ENCODE measurements around the gene CYB561D2.
"Not testable (repeated sequence)": the region's sequence is repeated elsewhere in the genome, so short reads cannot be mapped to it uniquely, and the experiment has no call there.

CYB561D2 gene

GRCh38 chr3:50350527-50351322 is at the start of gene CYB561D2, which contains the start of gene NPRL2:
TSS of gene CYB561D2 (plus strand) at chr3:50350862. CDS start at chr3:50351434, 572 bp downstream.
TSS of gene NPRL2 (minus strand) at chr3:50350775. CDS start at chr3:50350652, 123 bp downstream.
- peak; percentile 100 for DNase-seq

- DNase-seq, result no peak
Observed at GRCh38 chr3:50302095-50303012, 48.3 kb upstream of the CYB561D2 start.

DNA sequence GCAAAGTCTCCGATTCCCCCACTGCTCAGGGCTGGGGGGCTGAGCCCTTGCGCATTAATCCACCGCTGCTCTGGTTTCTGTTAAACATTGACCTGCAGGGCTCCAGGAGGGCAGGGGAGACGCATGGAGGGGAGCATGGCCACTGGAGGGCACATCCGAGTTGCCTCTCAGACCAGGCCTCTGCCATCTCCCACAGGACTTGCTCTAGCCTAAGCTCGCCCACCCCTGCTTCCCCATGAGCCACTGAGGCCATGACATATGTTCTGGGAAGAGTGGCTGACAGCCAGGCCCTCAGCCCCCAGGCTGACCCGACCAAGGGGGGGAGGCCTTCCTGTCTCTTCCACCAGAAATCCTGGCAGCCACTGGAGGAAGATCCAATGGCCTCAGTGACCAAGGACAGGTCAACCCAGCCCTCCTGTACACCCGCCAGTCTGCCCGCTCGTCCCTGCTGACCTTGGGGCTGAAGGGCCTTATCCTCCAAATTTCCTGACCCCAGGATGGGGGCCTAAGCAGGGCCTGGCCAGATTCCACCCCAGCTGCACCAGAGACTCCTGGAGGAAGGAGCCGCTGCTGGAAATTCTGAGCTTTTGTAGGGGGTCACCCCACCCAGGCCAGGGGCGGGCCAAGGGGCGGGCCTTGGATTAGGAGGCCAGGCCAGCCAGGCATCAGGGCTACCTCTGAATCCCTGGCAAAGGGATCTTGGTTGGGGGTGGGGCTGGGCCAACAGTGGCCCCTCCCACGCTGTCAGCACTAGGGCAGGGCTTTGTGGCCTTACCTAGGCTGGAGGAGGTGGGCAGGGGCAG is 47.4 kb upstream of the CYB561D2 start, which contains the start of gene HYAL1:
Gene HYAL1 (minus strand): TSS at position 562 of the 803 bp plus-strand sequence. CDS start 618 bp downstream, outside the sequence.
- no peak for DNase-seq

DNA sequence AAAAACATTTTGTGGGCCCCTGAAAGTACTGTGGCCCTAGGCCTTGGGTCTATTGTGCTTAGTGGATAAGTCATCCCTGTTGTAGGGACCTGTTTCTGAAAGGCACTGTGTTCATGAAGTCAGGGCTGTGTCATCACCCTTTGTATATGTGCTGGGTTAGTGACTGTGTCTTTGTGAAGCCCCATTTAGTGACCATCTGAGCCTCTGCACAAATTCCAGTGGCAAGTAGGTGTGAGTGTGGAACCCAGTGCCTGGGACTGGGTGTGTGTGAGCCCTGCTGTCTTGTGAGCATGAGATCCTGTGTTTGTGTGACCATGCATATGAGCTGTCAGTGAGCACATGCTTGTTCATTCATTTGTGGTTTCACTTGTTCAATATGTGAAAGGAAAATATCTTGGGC is 46.1 kb upstream of the CYB561D2 start:
- DNase-seq, result no peak

DNA sequence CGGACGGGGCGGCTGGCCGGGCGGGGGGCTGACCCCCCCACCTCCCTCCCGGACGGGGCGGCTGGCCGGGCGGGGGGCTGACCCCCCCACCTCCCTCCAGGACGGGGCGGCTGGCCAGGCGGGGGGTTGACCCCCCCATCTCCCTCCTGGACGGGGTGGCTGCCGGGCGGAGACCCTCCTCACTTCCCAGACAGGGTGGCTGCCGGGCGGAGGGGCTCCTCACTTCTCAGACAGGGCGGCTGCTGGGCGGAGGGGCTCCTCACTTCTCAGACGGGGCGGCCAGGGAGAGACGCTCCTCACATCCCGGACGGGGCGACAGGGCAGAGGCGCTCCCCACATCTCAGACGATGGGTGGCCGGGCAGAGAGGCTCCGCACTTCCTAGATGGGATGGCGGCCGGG is 38.6 kb upstream of the CYB561D2 start:
- DNase-seq, result not testable (repeated sequence)

DNA sequence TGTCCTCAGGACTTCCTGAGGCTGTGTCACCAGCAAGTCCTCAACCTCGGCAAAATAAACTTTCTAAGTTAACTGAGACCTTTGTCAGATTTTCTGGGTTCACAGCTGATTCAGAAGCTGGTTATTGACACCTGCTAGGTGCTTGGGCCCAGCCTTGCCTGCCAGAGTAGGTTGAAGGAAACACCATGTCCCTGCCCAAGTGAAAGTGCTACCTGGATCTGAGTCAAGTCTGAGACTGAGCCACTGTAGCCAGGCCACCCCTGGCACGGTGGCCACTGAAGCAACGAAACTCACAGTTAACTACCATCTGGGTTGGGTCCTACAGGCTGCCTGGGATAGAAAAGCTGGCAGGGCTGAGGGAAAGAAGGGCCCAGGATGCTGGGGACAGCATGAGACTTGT is 36.3 kb upstream of the CYB561D2 start:
- no peak for DNase-seq

DNA sequence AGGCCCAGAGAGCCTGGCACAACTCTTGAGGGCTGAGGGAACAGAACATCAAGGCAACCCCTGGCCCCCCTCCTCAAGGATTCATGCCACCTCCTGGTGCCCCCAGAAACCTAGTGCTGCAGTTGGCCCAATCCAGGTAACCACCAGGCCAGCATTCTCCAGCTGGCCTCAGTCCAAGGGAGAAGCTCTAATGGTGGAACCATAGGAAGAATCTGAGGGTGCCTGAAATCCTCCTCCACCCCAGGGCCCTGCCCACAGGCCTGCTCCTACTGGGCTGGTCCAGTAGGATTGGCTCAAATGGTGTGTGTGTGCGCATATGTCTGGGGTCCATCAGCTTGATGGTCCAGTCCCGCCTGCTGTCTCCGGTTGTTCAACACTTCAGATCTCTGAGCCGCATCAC is 35.8 kb upstream of the CYB561D2 start:
- DNase-seq, result no peak

GRCh38 chr3:50316657-50317242 is 33.9 kb upstream of the CYB561D2 start:
- peak; percentile 75 for DNase-seq

DNA sequence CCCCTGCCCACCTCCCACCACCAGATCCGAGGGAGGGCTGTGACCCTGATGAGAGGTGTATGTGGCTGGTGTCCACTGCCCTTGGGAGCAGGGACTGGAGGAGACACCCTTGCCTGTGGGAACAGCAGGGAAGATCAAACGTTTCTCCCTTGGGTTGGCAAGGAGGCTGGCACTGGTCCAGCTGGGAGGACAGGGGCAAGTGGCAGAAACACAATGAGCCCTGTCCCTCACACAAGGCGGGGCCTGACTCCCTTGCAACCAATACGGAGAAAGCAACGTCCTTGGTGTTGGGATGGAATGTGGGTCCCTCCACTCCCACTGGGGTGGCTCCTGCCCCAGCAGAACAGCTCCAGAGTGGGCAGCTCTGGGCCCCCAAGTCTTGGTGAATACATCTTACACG is 33.4 kb upstream of the CYB561D2 start:
- no peak for DNase-seq

DNA sequence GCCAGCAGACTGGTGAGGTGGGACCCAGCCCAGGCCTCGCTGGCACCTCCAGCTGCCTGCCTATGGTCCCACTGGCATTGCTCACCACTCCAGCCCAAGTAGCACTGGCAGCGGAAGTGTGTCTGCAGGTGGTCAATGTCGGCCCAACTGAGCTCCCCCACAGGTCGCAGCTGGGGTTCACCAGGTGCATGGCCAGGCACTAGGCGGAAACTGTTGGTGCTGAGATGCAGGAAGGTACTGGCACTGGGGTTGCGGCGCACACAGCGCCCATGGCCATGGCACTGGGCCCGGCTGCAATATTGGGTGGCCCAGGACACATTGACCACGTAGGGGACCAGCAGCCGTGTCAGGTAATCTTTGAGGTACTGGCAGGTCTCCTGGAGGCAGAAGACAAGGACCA is 32.5 kb upstream of the CYB561D2 start:
- no peak for DNase-seq

DNA sequence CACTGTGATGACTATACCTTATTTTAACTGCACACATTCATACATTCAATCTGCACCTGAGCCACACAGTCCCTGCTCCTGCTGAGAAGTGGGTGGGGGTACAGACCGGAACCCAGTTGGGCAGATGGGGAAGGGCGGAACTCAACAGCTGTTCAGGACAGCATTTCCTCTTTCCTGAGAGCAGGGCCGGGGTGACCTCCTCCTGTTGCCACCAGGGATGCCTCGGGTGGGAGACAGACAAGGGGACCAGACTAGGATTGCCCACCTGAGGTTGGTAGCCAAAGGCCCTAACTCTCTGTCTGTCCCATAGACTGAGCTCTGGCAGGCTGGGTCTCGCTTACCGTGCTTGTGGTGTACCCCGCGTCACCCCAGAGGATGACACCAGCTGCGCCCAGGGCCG is 32.0 kb upstream of the CYB561D2 start:
- no peak for DNase-seq

- no peak for DNase-seq
Observed at GRCh38 chr3:50319181-50319893, 31.3 kb upstream of the CYB561D2 start.

DNA sequence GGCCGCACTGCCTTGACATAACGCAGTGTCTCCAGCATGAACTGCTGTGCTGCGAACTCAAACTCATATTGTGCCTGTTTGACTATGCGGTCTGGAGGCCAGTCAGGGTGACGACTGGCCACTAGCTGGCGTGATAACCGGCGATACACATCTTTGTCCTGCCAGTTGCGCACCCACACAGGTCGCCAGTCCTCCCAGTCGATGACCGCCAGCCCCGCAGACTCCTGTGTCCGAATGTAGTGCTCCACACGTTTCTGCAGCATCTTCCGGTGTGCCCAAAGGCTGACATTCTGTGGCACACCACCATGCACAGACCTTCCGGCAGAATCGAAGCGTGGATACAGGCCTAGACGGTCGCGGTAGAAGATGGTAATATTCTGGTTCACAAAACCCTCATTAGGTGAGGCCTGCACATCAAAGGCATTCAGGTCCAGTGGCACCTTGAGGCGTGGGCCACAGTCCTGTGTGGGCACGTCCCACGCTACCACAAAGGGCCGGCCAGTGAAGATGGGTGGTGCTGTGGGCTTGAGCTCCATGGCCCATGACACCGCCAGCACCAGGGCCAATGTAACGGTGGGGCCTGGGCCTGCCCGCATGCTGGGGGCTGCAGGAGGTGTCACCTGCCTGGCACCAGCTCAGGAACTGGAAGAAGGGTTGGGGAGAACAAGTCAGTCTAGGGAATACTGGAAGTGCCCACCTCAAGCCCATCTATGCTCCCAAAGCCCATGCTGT is 30.6 kb upstream of the CYB561D2 start:
- no peak for DNase-seq

- peak; percentile 75 for DNase-seq
Observed at GRCh38 chr3:50320853-50321335, 29.8 kb upstream of the CYB561D2 start.

- peak; percentile 88 for DNase-seq
Observed at GRCh38 chr3:50321336-50322114, 29.1 kb upstream of the CYB561D2 start.

DNA sequence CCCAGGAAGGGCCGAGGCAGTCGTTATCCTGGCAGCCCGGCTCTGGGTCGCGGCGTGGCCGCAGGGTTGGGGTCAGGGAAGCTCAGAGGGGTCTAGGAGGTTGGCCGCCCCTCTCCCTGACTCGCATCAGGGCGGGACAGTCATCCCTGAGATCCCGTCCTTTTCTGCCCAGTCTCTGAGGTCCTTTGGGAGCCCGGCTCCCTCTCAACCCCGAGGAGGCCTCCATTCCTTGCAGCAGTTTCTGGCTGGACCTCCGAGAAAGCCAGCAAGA is 28.6 kb upstream of the CYB561D2 start:
- no peak for DNase-seq

DNA sequence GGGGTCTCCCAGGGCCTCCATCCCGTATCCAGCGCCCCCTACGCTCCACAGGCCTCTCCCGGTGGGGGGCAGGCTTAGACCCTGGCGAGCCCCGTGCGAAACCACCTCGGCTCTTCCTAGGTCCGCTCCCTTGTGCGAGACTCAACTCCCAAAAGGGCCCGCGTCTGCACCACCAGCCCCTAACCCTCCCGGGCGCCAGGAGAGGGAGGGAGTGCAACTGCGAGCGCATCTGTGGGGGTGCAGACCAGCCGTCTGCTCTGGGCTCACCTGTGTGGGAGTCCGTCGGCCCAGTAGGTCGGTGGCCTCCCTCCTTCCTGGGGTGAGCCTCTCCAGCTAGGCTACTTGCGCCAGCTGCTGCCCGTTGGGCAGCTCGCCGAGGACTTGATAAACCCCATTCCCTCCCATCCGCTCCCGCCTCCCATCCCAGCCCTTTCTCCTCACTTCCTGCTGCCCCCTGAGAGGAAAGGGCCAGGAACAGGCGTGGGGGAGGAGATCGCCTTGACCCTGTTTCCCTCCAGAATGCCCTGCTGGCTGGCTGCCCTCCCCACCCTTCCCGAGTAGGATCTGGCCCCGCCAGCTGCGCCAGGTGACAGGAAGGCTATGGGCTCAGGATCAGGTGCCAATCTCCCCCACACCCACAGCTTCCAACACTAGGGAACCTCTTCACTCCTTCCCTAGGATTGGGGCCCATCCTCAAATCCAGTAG is 28.1 kb upstream of the CYB561D2 start, which contains the start of gene HYAL2:
Gene HYAL2 (minus strand): TSS at position 360 of the 706 bp plus-strand sequence. CDS start 2,256 bp downstream, outside the sequence.
- DNase-seq, result no peak

DNA sequence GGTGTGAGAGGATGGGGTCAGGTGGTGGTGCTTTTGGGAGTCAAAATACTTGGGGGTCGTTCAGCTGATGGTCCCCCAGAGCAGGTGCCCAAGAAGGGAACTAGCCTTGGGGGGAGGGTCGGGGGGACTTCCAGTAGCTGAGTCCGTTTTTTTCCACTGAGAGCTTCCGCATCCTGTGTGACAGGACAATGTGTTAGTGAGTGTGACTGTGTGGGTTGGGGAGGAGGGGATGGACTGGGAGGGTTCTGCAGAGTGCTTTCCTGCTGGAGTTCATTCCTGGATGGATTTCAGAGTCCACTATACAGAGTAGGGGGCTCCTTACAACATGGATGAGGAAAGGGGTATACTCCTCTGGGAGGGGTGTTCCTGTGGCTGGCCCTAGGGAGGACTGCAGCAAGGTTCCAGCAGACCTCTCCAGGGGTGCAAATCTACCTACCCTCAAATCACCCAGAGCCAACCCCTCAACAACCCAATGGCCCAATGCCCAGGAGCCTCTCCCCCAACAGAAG is 27.5 kb upstream of the CYB561D2 start:
- no peak for DNase-seq

DNA sequence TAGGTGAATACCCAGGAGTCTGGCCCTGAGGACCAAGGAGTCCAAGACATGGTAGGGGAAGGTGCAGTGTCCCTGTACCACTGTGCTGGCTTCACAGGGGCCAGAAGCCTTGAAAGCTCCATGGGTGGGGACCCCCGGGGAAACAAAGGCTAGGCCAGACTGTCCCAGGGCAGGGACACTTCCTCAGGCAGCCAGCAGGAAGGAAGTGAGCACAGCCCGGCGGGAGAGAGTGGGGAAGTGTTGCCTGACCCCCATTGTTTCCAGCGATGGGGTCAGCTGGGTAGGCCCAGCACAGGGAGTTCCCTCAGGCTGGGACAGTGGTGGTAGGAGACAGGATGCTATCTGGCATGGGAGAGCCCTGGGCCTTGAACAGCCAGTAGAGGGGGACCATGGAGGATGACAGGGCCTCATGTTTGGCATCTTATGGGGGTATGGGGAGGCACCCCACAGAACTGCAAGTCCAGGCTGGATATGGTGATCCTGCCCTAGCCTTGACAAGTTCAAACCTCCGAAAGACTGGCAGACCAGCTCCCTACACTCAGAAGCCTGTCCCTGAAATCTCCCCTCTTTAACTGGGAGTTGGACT is 27.0 kb upstream of the CYB561D2 start:
- DNase-seq, result no peak

Measured in stimulated activated CD8-positive, alpha-beta memory T cell treated with anti-CD3 and anti-CD28 coated beads, Interleukin-4, amount 100 ng/mL, for 48 hours (primary cell).